HTERT RPE-1 (cell line): ENCODE results near the gene DHX38.

ENCODE experiments used
- in situ Hi-C: fragments of 300-500 bp; cut with MboI; formaldehyde crosslinking; loops from 4 replicates; pipeline ENCODE4 v1.14.3; 2020; ENCODE audit warnings: low sequenced_read_pairs

Gene DHX38

GRCh38 chr16:72083778-72084404, 9.8 kb upstream of the DHX38 start:
- in situ Hi-C loops: no loop called here

- in situ Hi-C loops: no loop called here
These were observed 9.2 kb upstream of the DHX38 start for GRCh38 chr16:72084445-72084844.

- in situ Hi-C loops: no loop called here
These were observed 8.6 kb upstream of the DHX38 start for GRCh38 chr16:72085002-72085401.

- in situ Hi-C loops: no loop called here
These were observed 2.4 kb upstream of the DHX38 start for GRCh38 chr16:72091217-72091616.

GRCh38 chr16:72092832-72093447, 707 bp upstream of the DHX38 start:
- in situ Hi-C loops: no loop called here

- in situ Hi-C loops: no loop called here
These were observed 591 bp downstream of the DHX38 start for GRCh38 chr16:72094266-72094610.

- in situ Hi-C loops: no loop called here
These were observed 5.3 kb downstream of the DHX38 start for GRCh38 chr16:72098936-72099335.

GRCh38 chr16:72099377-72099818, 5.8 kb downstream of the DHX38 start:
- in situ Hi-C loops: no loop called here

GRCh38 chr16:72101195-72101594, 7.5 kb downstream of the DHX38 start:
- in situ Hi-C loops: no loop called here

- in situ Hi-C loops: no loop called here
These were observed 11.3 kb downstream of the DHX38 start for GRCh38 chr16:72104905-72105304.

- in situ Hi-C loops: no loop called here
These were observed 12.3 kb downstream of the DHX38 start for GRCh38 chr16:72105978-72106377.

GRCh38 chr16:72107371-72107770, 13.7 kb downstream of the DHX38 start:
- in situ Hi-C loops: no loop called here

- in situ Hi-C loops: no loop called here
These were observed 14.9 kb downstream of the DHX38 start for GRCh38 chr16:72108353-72109102.

GRCh38 chr16:72109300-72109699, 15.7 kb downstream of the DHX38 start:
- in situ Hi-C loops: no loop called here

GRCh38 chr16:72109966-72110530, 16.4 kb downstream of the DHX38 start:
- in situ Hi-C loops: no loop called here

GRCh38 chr16:72110662-72111615, 17.3 kb downstream of the DHX38 start:
- in situ Hi-C loops: no loop called here

GRCh38 chr16:72111657-72112451, 18.2 kb downstream of the DHX38 start:
- in situ Hi-C loops: no loop called here

GRCh38 chr16:72112452-72112792, 18.8 kb downstream of the DHX38 start:
- in situ Hi-C loops: no loop called here

- in situ Hi-C loops: no loop called here
These were observed 19.4 kb downstream of the DHX38 start for GRCh38 chr16:72112906-72113615.

- in situ Hi-C loops: no loop called here
These were observed 19.9 kb downstream of the DHX38 start for GRCh38 chr16:72113616-72113945.
